H9 (cell line): ENCODE measurements around the gene ITGAE. TPM values are rescaled to one million over a fixed set of nuclear protein-coding genes. Genes with fewer than 3 reads are reported as not detected.

ENCODE experiments used
- DNase-seq: peaks from one replicate; pipeline ENCODE4 v3.0.0-alpha.2; 2017
- H2AFZ ChIP-seq: one replicate; pipeline ENCODE4 v1.6.1; 2013; ENCODE audit warnings: mild to moderate bottlenecking, low read length, control low read depth, moderate library complexity
- H2AK5ac ChIP-seq: 2 replicates; pipeline ENCODE4 v1.6.1; 2013; ENCODE audit warnings: low read length, control low read depth, mixed read lengths; ENCODE audit not compliant: insufficient read length
- H2BK120ac ChIP-seq: one replicate; pipeline ENCODE4 v1.6.1; 2013; ENCODE audit warnings: low read depth, mild to moderate bottlenecking, low read length, control low read depth, inconsistent platforms; ENCODE audit not compliant: poor library complexity, severe bottlenecking
- H2BK12ac ChIP-seq: 2 replicates; pipeline ENCODE4 v1.6.1; 2013; ENCODE audit warnings: low read length, control low read depth, mixed read lengths, low read depth; ENCODE audit not compliant: insufficient read length
- H2BK15ac ChIP-seq: 2 replicates; pipeline ENCODE4 v1.6.1; 2013; ENCODE audit warnings: low read depth, low read length, control low read depth
- H2BK20ac ChIP-seq: one replicate; pipeline ENCODE4 v1.6.1; 2013; ENCODE audit warnings: low read depth, mild to moderate bottlenecking, low read length, control low read depth, inconsistent platforms; ENCODE audit not compliant: poor library complexity, severe bottlenecking
- H2BK5ac ChIP-seq: 2 replicates; pipeline ENCODE4 v1.6.1; 2013; ENCODE audit warnings: low read length, control low read depth, mixed read lengths; ENCODE audit not compliant: insufficient read length
- H3K14ac ChIP-seq: 2 replicates; pipeline ENCODE4 v1.6.1; 2013; ENCODE audit warnings: low read length, control low read depth; ENCODE audit not compliant: insufficient read depth
- H3K18ac ChIP-seq: 2 replicates; pipeline ENCODE4 v1.6.1; 2013; ENCODE audit warnings: low read depth, mild to moderate bottlenecking, mixed read lengths, low read length, control low read depth; ENCODE audit not compliant: insufficient read length
- H3K23ac ChIP-seq: 2 replicates; pipeline ENCODE4 v1.6.1; 2013; ENCODE audit warnings: low read length, control low read depth, mixed read lengths, low read depth; ENCODE audit not compliant: insufficient read length
- H3K23me2 ChIP-seq: 2 replicates; pipeline ENCODE4 v1.6.1; 2013; ENCODE audit warnings: low read depth, mild to moderate bottlenecking, mixed read lengths, low read length, control low read depth; ENCODE audit not compliant: insufficient read length, poor library complexity, severe bottlenecking
- H3K27ac ChIP-seq: 2 replicates; pipeline ENCODE4 v1.5.1; 2013; ENCODE audit warnings: low read length, control low read depth, mixed read lengths, low read depth; ENCODE audit not compliant: insufficient read length
- H3K27me3 ChIP-seq: 2 replicates; pipeline ENCODE4 v1.6.1; 2013; ENCODE audit warnings: low read length, control low read depth, inconsistent platforms; ENCODE audit not compliant: insufficient read depth
- H3K4ac ChIP-seq: 2 replicates; pipeline ENCODE4 v1.6.1; 2013; ENCODE audit warnings: low read depth, mild to moderate bottlenecking, control low read depth, inconsistent platforms, low read length, moderate library complexity
- H3K4me1 ChIP-seq: 2 replicates; pipeline ENCODE4 v1.6.1; 2013; ENCODE audit warnings: low read length, control low read depth, inconsistent platforms; ENCODE audit not compliant: insufficient read depth
- H3K4me2 ChIP-seq: 2 replicates; pipeline ENCODE4 v1.6.1; 2013; ENCODE audit warnings: low read length, control low read depth, mixed read lengths; ENCODE audit not compliant: insufficient read length, insufficient read depth
- H3K56ac ChIP-seq: 2 replicates; pipeline ENCODE4 v1.6.1; 2013; ENCODE audit warnings: low read depth, mild to moderate bottlenecking, mixed read lengths, low read length, control low read depth; ENCODE audit not compliant: insufficient read length
- H3K79me1 ChIP-seq: 2 replicates; pipeline ENCODE4 v1.6.1; 2013; ENCODE audit warnings: low read depth, mild to moderate bottlenecking, moderate library complexity, low read length, control low read depth, inconsistent platforms; ENCODE audit not compliant: insufficient read depth, poor library complexity, severe bottlenecking
- H3K79me2 ChIP-seq: 2 replicates; pipeline ENCODE4 v1.6.1; 2013; ENCODE audit warnings: low read length, control low read depth, inconsistent platforms; ENCODE audit not compliant: insufficient read depth
- H3K9ac ChIP-seq: 2 replicates; pipeline ENCODE4 v1.6.1; 2013; ENCODE audit warnings: low read length, control low read depth, mixed read lengths; ENCODE audit not compliant: insufficient read length; ENCODE audit errors: extremely low read depth
- H3K9me3 ChIP-seq: one replicate; pipeline ENCODE4 v1.6.1; 2013; ENCODE audit warnings: low read depth, low read length, inconsistent platforms; ENCODE audit not compliant: control insufficient read depth
- H3T11ph ChIP-seq: one replicate; pipeline ENCODE4 v1.6.1; 2013; ENCODE audit warnings: mild to moderate bottlenecking, low read length, control low read depth, inconsistent platforms
- H4K20me1 ChIP-seq: one replicate; pipeline ENCODE4 v1.6.1; 2013; ENCODE audit not compliant: control insufficient read depth, insufficient read length, insufficient read depth
- H4K5ac ChIP-seq: 2 replicates; pipeline ENCODE4 v1.6.1; 2013; ENCODE audit warnings: low read depth, mild to moderate bottlenecking, mixed read lengths, low read length, control low read depth; ENCODE audit not compliant: insufficient read length
- H4K8ac ChIP-seq: replicated peaks from 2 replicates; pipeline ENCODE4 v1.6.1; 2013; ENCODE audit warnings: low read length, control low read depth, mixed read lengths, low read depth; ENCODE audit not compliant: insufficient read length
- H4K91ac ChIP-seq: 2 replicates; pipeline ENCODE4 v1.6.1; 2013; ENCODE audit warnings: low read depth, mild to moderate bottlenecking, moderate library complexity, mixed read lengths, low read length, control low read depth; ENCODE audit not compliant: insufficient read length
- H3K27ac Mint-ChIP-seq, 3 experiments: 2 replicates in 2 of 3; 3 replicates in 1 of 3; pipeline ENCODE4 v1.8.0; 2020 to 2021; ENCODE audit warnings: mixed read lengths in 3 of 3, mild to moderate bottlenecking in 1 of 3, moderate library complexity in 1 of 3
- H3K27me3 Mint-ChIP-seq: 2 replicates; pipeline ENCODE4 v1.8.0; 2021; ENCODE audit warnings: low read depth, mild to moderate bottlenecking, moderate library complexity, mixed read lengths
- H3K36me3 Mint-ChIP-seq, 3 experiments: 2 replicates in 2 of 3; 3 replicates in 1 of 3; pipeline ENCODE4 v1.8.0; 2020 to 2021; ENCODE audit warnings: low read depth in 3 of 3, mixed read lengths in 3 of 3; ENCODE audit not compliant: insufficient read depth in 1 of 3
- H3K4me1 Mint-ChIP-seq, 2 experiments: 2 replicates each; pipeline ENCODE4 v1.8.0; 2020; ENCODE audit warnings: mixed read lengths in 2 of 2
- H3K4me3 Mint-ChIP-seq, 2 experiments: 2 replicates in 1 of 2; 3 replicates in 1 of 2; pipeline ENCODE4 v1.8.0; 2020 to 2021; ENCODE audit warnings: mild to moderate bottlenecking in 2 of 2, mixed read lengths in 2 of 2, moderate library complexity in 1 of 2
- H3K9me3 Mint-ChIP-seq, 2 experiments: 2 replicates in 1 of 2; 3 replicates in 1 of 2; pipeline ENCODE4 v1.8.0; 2020; ENCODE audit warnings: mild to moderate bottlenecking in 2 of 2, mixed read lengths in 2 of 2, moderate library complexity in 1 of 2
- CTCF ChIP-seq: fragments of 200-600 bp; sonication (generic); conservative IDR thresholded peaks from 3 replicates; pipeline ENCODE4 v1.8.0; 2021; ENCODE audit warnings: antibody characterized with exemption, mild to moderate bottlenecking
- WGBS: extraction: QIAGEN DNeasy Blood & Tissue Kit; methylation state at CpG from one replicate; pipeline ENCODE4 v1.1.7; 2013; ENCODE audit warnings: missing lambda C conversion rate, low lambda C conversion rate, mixed read lengths; ENCODE audit not compliant: insufficient read length; ENCODE audit errors: extremely low coverage; 5-methylcytosine and 5-hydroxymethylcytosine counted together
- total RNA-seq: library from RNA; stranded (reverse); gene quantifications from 2 replicates; pipeline ENCODE4 v1.2.1, GENCODE V29; 2021

ITGAE gene
- total RNA-seq, 1 experiment from 2014 or later: 23.5 TPM

- TF ChIP-seq CTCF: no peak
- no peak overlapping the region for H2BK120ac ChIP-seq
- H3K9me3 Mint-ChIP-seq: peaks cover 2 to 8% of the 10 kb centered on the region in 2 experiments; a peak in 3 of 5 replicates
- H2BK5ac ChIP-seq: no peak overlapping the region
- no peak overlapping the region for H2BK15ac ChIP-seq
- H3K27me3 ChIP-seq: no peaks in the 10 kb centered on the region
- peaks cover 15 to 23% of the 10 kb centered on the region in 2 experiments for H3K4me1 Mint-ChIP-seq
- H2BK12ac ChIP-seq: no peak overlapping the region
- H3K56ac ChIP-seq: no peak overlapping the region
- H3K36me3 Mint-ChIP-seq: peaks cover 0 to 5% (median 0%) of the 10 kb centered on the region in 3 experiments; a peak in 3 of 7 replicates
- no peak for DNase-seq
- no peak overlapping the region for H3K23ac ChIP-seq
- H4K91ac ChIP-seq: no peak overlapping the region
- H2BK20ac ChIP-seq: no peak overlapping the region
- H3T11ph ChIP-seq: no peak overlapping the region
- H3K9me3 ChIP-seq: no peaks in the 10 kb centered on the region
- H3K23me2 ChIP-seq: no peaks in the 10 kb centered on the region
- H3K18ac ChIP-seq: no peak overlapping the region
- H3K4me2 ChIP-seq: no peak overlapping the region
- H3K27me3 Mint-ChIP-seq: no peaks in the 10 kb centered on the region; the same call in 1 of the 2 replicates
- no peak overlapping the region for H4K5ac ChIP-seq
- no peaks in the 10 kb centered on the region for H4K20me1 ChIP-seq
- H3K4me3 Mint-ChIP-seq: no peak overlapping the region
- H3K27ac Mint-ChIP-seq: no peak overlapping the region
- no peaks in the 10 kb centered on the region; the same call in 1 of the 2 replicates for H3K4me1 ChIP-seq
- H3K4ac ChIP-seq: no peak overlapping the region
- no CpG with 5 or more reads among the region's 9 CpGs for WGBS
- no peak overlapping the region for H2AFZ ChIP-seq
- no peak overlapping the region for H4K8ac ChIP-seq
- no peak overlapping the region; the same call in 1 of the 2 replicates for H3K14ac ChIP-seq
- no peak overlapping the region for H3K9ac ChIP-seq
- H2AK5ac ChIP-seq: no peak overlapping the region
- H3K79me2 ChIP-seq: no peaks in the 10 kb centered on the region
- H3K27ac ChIP-seq: no peak overlapping the region
- no peaks in the 10 kb centered on the region for H3K79me1 ChIP-seq
These were observed 32.6 kb downstream of the ITGAE start for GRCh38 chr17:3768341-3768740.
